Activated T-helper 1 cell treated with anti-CD3 and anti-CD28 coated beads, Interleukin-12 subunit alpha, Interleukin-12 subunit beta, Interleukin-2, Interleukin-4 antibody, amounts not matched to agents 30 ng/mL and 10 ng/mL and 1 ng/mL, durations not matched to agents 14 hours and 24 hours and 36 hours (primary cell): ENCODE data around the gene CCDC188. TPM values are rescaled to one million over a fixed set of nuclear protein-coding genes. Genes with fewer than 3 reads are reported as not detected.
"Not testable (repeated sequence)": the region's sequence is repeated elsewhere in the genome, so short reads cannot be mapped to it uniquely, and the experiment has no call there.

Source experiments
- DNase-seq: peaks from one replicate; pipeline ENCODE4 v3.0.0; 2021; ENCODE audit warnings: low spot score
- H3K27ac Mint-ChIP-seq: one replicate; pipeline ENCODE4 v1.8.0; 2021; ENCODE audit warnings: mild to moderate bottlenecking, mixed read lengths
- H3K27me3 Mint-ChIP-seq: one replicate; pipeline ENCODE4 v1.8.0; 2022; ENCODE audit warnings: mild to moderate bottlenecking, moderate library complexity, mixed read lengths; ENCODE audit not compliant: insufficient read depth
- H3K36me3 Mint-ChIP-seq: one replicate; pipeline ENCODE4 v1.8.0; 2021; ENCODE audit warnings: low read depth, mixed read lengths
- H3K4me1 Mint-ChIP-seq: one replicate; pipeline ENCODE4 v1.8.0; 2021; ENCODE audit warnings: low read depth, mixed read lengths
- H3K4me3 Mint-ChIP-seq: one replicate; pipeline ENCODE4 v1.8.0; 2021; ENCODE audit warnings: mild to moderate bottlenecking, moderate library complexity, mixed read lengths
- H3K9me3 Mint-ChIP-seq: one replicate; pipeline ENCODE4 v1.8.0; 2021; ENCODE audit warnings: mixed read lengths
- intact Hi-C: fragments of 100-400 bp; cut with micrococcal nuclease; formaldehyde crosslinking; loops from one replicate; pipeline ENCODE4 v1.15.1; 2024
- total RNA-seq: library from RNA; stranded (reverse); gene quantifications from 2 replicates; pipeline ENCODE4 v1.2.3, GENCODE V29; 2022

The CCDC188 gene
- total RNA-seq, 1 donor from 2014 or later: 0.26 TPM

GRCh38 chr22:20172141-20172613, 21.3 kb upstream of the CCDC188 start:
- Mint-ChIP-seq H3K27ac (no peak overlapping the region), H3K27me3 (no peaks in the 10 kb centered on the region), H3K4me1 (no peaks in the 10 kb centered on the region), H3K36me3 (no peaks in the 10 kb centered on the region), H3K4me3 (no peak overlapping the region), H3K9me3 (no peaks in the 10 kb centered on the region)
- DNase-seq: no peak
- intact Hi-C loops: no loop called here

- Mint-ChIP-seq H3K4me3 (no peak overlapping the region), H3K36me3 (no peaks in the 10 kb centered on the region), H3K27me3 (no peaks in the 10 kb centered on the region), H3K4me1 (no peaks in the 10 kb centered on the region), H3K9me3 (no peaks in the 10 kb centered on the region), H3K27ac (no peak overlapping the region)
- intact Hi-C loops: no loop called here
- DNase-seq: no peak
Observed at GRCh38 chr22:20171288-20172140, 20.7 kb upstream of the CCDC188 start.

- H3K27me3 Mint-ChIP-seq: no peaks in the 10 kb centered on the region
- intact Hi-C loops: no loop called here
- H3K4me1 Mint-ChIP-seq: no peaks in the 10 kb centered on the region
- no peak overlapping the region for H3K4me3 Mint-ChIP-seq
- H3K36me3 Mint-ChIP-seq: no peaks in the 10 kb centered on the region
- H3K27ac Mint-ChIP-seq: no peak overlapping the region
- no peak for DNase-seq
- no peaks in the 10 kb centered on the region for H3K9me3 Mint-ChIP-seq
Observed at GRCh38 chr22:20170170-20170569, 19.3 kb upstream of the CCDC188 start.

- H3K36me3 Mint-ChIP-seq: no peaks in the 10 kb centered on the region
- H3K27ac Mint-ChIP-seq: no peak overlapping the region
- no peak for DNase-seq
- no peaks in the 10 kb centered on the region for H3K27me3 Mint-ChIP-seq
- no peaks in the 10 kb centered on the region for H3K4me1 Mint-ChIP-seq
- peaks cover 2% of the 10 kb centered on the region for H3K9me3 Mint-ChIP-seq
- no peak overlapping the region for H3K4me3 Mint-ChIP-seq
- intact Hi-C loops: no loop called here
Observed at GRCh38 chr22:20169253-20169822, 18.5 kb upstream of the CCDC188 start.

GRCh38 chr22:20167643-20168322, 16.9 kb upstream of the CCDC188 start:
- Mint-ChIP-seq H3K9me3 (peaks cover 4% of the 10 kb centered on the region), H3K27ac (no peak overlapping the region), H3K27me3 (no peaks in the 10 kb centered on the region), H3K4me3 (no peak overlapping the region), H3K4me1 (no peaks in the 10 kb centered on the region), H3K36me3 (no peaks in the 10 kb centered on the region)
- DNase-seq: no peak
- intact Hi-C loops: no loop called here

GRCh38 chr22:20166703-20167102, 15.8 kb upstream of the CCDC188 start:
- Mint-ChIP-seq H3K36me3 (no peaks in the 10 kb centered on the region), H3K27ac (no peak overlapping the region), H3K9me3 (peaks cover 4% of the 10 kb centered on the region), H3K4me1 (no peaks in the 10 kb centered on the region), H3K4me3 (no peak overlapping the region), H3K27me3 (no peaks in the 10 kb centered on the region)
- intact Hi-C loops: no loop called here
- no peak for DNase-seq

- Mint-ChIP-seq H3K36me3 (no peaks in the 10 kb centered on the region), H3K9me3 (peaks cover 4% of the 10 kb centered on the region), H3K27me3 (no peaks in the 10 kb centered on the region)
Observed at GRCh38 chr22:20165913-20166312, 15.1 kb upstream of the CCDC188 start.

GRCh38 chr22:20165421-20165820, 14.6 kb upstream of the CCDC188 start:
- Mint-ChIP-seq H3K4me1 (no peaks in the 10 kb centered on the region), H3K9me3 (peaks cover 4% of the 10 kb centered on the region), H3K4me3 (no peak overlapping the region), H3K27me3 (no peaks in the 10 kb centered on the region), H3K36me3 (no peaks in the 10 kb centered on the region), H3K27ac (no peak overlapping the region)
- intact Hi-C loops: no loop called here
- DNase-seq: no peak

More at GRCh38 chr22:20165913-20166312, 15.1 kb upstream of the CCDC188 start:
- Mint-ChIP-seq H3K27ac (no peak overlapping the region), H3K4me3 (no peak overlapping the region), H3K4me1 (no peaks in the 10 kb centered on the region)
- intact Hi-C loops: no loop called here
- DNase-seq: no peak

- H3K27me3 Mint-ChIP-seq: no peaks in the 10 kb centered on the region
- no peak overlapping the region for H3K27ac Mint-ChIP-seq
- intact Hi-C loops: no loop called here
- H3K4me3 Mint-ChIP-seq: no peak overlapping the region
- no peaks in the 10 kb centered on the region for H3K4me1 Mint-ChIP-seq
- no peak for DNase-seq
- H3K9me3 Mint-ChIP-seq: peaks cover 4% of the 10 kb centered on the region
- no peaks in the 10 kb centered on the region for H3K36me3 Mint-ChIP-seq
Observed at GRCh38 chr22:20164863-20165262, 14.0 kb upstream of the CCDC188 start.

- Mint-ChIP-seq H3K36me3 (no peaks in the 10 kb centered on the region), H3K27me3 (peaks cover 4% of the 10 kb centered on the region), H3K4me3 (no peak overlapping the region), H3K9me3 (peaks cover 4% of the 10 kb centered on the region), H3K27ac (no peak overlapping the region), H3K4me1 (no peaks in the 10 kb centered on the region)
- intact Hi-C loops: no loop called here
- DNase-seq: no peak
Observed at GRCh38 chr22:20160041-20160440, 9.2 kb upstream of the CCDC188 start.

GRCh38 chr22:20159531-20159930, 8.7 kb upstream of the CCDC188 start:
- intact Hi-C loops, H3K4me1 Mint-ChIP-seq, H3K27me3 Mint-ChIP-seq, H3K36me3 Mint-ChIP-seq, DNase-seq, H3K9me3 Mint-ChIP-seq, H3K27ac Mint-ChIP-seq, H3K4me3 Mint-ChIP-seq: not testable (repeated sequence)

- no peaks in the 10 kb centered on the region for H3K36me3 Mint-ChIP-seq
- peaks cover 4% of the 10 kb centered on the region for H3K27me3 Mint-ChIP-seq
- no peak overlapping the region for H3K4me3 Mint-ChIP-seq
- H3K4me1 Mint-ChIP-seq: no peaks in the 10 kb centered on the region
- H3K27ac Mint-ChIP-seq: no peak overlapping the region
- DNase-seq: no peak
- intact Hi-C loops: no loop called here
- H3K9me3 Mint-ChIP-seq: no peaks in the 10 kb centered on the region
Observed at GRCh38 chr22:20159076-20159475, 8.2 kb upstream of the CCDC188 start.

GRCh38 chr22:20158391-20159036, 7.7 kb upstream of the CCDC188 start:
- DNase-seq: no peak
- Mint-ChIP-seq H3K36me3 (no peaks in the 10 kb centered on the region), H3K27me3 (peaks cover 4% of the 10 kb centered on the region), H3K9me3 (no peaks in the 10 kb centered on the region), H3K27ac (no peak overlapping the region), H3K4me1 (no peaks in the 10 kb centered on the region), H3K4me3 (no peak overlapping the region)
- intact Hi-C loops: no loop called here
